ENCODE measurements around the gene HEATR5A.
"Not testable (repeated sequence)": the region's sequence is repeated elsewhere in the genome, so short reads cannot be mapped to it uniquely, and the experiment has no call there.

Gene HEATR5A

GRCh38 chr14:31256534-31257243 is 163.7 kb downstream of the HEATR5A start:
- no peak for DNase-seq (ENCODE audit: low read depth)

- DNase-seq (ENCODE audit: low read depth): not testable (repeated sequence)
Observed at GRCh38 chr14:31255918-31256317, 164.4 kb downstream of the HEATR5A start.

GRCh38 chr14:31255286-31255685 is 165.1 kb downstream of the HEATR5A start:
- DNase-seq (ENCODE audit: low read depth): no peak

- DNase-seq (ENCODE audit: low read depth): no peak
Observed at GRCh38 chr14:31253746-31254471, 166.4 kb downstream of the HEATR5A start.

GRCh38 chr14:31252865-31253264 is 167.5 kb downstream of the HEATR5A start:
- DNase-seq (ENCODE audit: low read depth): no peak

- DNase-seq (ENCODE audit: low read depth): no peak
Observed at GRCh38 chr14:31251028-31251958, 169.1 kb downstream of the HEATR5A start.

GRCh38 chr14:31244626-31245025 is 175.7 kb downstream of the HEATR5A start:
- DNase-seq (ENCODE audit: low read depth): no peak

GRCh38 chr14:31243860-31244259 is 176.5 kb downstream of the HEATR5A start:
- no peak for DNase-seq (ENCODE audit: low read depth)

- peak; percentile 11 for DNase-seq (ENCODE audit: low read depth)
Observed at GRCh38 chr14:31242161-31242940, 178.0 kb downstream of the HEATR5A start.
